Stimulated activated CD8-positive, alpha-beta memory T cell treated with anti-CD3 and anti-CD28 coated beads, Interleukin-7, amount 100 ng/mL, for 1 hour (primary cell): ENCODE data around the gene CACNA1S.
A peak's percentile ranks its signal among the peaks of the same experiment; 100 is the strongest.

Experiments used
- DNase-seq, 2 donors: peaks; one replicate each; pipeline ENCODE4 v3.0.0-alpha.2; 2020; ENCODE audit warnings: low read depth in 2 of 2

The CACNA1S gene

GRCh38 chr1:201062511-201063091, 49.6 kb downstream of the CACNA1S start:
- DNase-seq, result no peak

GRCh38 chr1:201061886-201062285, 50.3 kb downstream of the CACNA1S start:
- DNase-seq, result no peak

- no peak for DNase-seq
Observed at GRCh38 chr1:201061049-201061448, 51.2 kb downstream of the CACNA1S start.

- no peak for DNase-seq
Observed at GRCh38 chr1:201060586-201060985, 51.6 kb downstream of the CACNA1S start.

DNA sequence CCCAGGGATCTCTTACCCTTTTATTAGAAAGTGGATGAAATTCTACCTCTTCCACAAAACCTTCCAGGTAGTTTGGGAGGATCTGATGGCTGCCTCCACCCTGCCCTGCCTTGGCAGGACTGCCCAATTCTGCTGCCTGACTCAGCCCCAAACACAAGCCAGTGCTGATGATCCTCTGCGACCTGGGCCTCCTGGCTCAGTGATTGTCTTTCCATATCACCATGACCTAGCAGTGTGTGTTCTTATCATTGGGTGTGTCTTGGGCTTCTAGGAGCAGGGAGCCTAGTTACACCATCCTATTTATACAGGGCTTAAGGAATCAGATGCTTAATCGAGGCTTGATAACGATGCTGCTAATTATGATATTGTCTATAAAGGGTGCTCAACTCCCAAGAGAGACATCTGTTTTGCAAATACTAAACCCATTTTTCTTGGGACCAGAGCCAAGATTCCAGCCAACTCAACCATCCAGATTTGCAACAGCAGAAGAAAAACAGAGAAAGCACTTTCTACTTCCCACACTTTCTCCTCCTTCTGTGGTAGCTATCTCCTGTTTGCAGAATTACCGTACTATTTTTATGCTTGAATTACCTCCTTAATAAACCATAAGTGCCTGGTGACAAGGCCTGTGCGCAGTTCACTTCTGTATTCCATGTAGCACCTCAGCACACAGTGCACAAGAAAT, 52.2 kb downstream of the CACNA1S start:
- no peak for DNase-seq

- no peak for DNase-seq
Observed at GRCh38 chr1:201059401-201059800, 52.8 kb downstream of the CACNA1S start.

DNA sequence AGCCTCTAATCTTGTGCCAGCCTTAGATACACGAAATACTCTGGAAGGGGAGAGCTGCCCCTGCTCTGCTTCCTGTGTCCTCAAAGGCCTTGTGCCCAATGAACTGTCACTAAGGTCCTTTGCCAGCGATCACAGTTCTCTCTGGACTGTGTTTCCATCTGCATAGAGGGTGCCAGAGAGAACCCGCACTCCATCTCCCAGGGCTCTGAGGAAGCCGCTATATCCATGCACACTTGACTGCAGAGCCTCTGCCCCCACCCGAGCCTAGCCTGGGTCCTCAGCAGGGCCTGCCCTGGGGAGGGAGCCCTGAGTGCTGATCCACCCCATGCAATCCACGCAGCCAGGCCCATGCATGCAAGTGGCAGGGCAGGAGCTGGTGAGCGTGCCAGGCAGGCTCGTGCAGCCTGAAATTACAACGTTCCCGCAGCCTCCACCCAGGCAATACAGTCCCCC, 58.1 kb downstream of the CACNA1S start:
- no peak for DNase-seq

DNA sequence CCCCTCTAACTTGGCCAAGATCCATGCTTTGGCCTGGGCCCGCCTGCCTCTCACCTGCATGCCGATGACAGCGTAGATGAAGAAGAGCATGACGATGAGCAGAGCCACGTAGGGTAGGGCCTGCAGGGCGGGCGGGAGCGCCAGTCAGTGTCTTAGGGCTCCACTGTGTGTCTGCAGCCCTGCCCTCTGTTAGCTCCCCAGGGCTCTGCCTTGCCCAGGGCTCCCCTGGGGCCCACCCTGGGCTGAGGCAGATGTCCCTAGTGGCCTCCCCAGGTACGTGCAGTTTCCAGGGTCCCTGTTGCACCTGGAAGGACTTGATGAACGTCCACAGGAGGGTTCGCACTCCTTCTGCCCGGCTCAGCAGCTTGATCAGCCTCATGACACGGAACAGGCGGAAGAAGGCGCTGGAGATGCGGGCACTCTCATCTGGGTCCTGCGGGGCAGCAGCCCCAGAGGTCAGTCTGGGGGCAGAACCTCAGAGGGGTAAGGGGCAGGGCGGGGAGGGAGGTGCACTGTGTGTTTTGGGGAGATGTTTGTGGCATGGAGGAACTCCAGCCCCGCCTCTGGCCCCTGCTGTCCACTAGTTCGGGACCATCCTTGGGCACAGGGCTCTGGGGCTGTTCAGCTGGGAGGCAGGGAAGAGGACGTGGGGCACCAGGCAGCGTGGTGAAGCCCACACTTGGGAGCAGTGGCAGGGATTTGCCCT, 58.9 kb downstream of the CACNA1S start:
- no peak for DNase-seq

- no peak for DNase-seq
Observed at GRCh38 chr1:201051399-201051798, 60.8 kb downstream of the CACNA1S start.

GRCh38 chr1:201050515-201051277, 61.5 kb downstream of the CACNA1S start:
- no peak for DNase-seq

DNA sequence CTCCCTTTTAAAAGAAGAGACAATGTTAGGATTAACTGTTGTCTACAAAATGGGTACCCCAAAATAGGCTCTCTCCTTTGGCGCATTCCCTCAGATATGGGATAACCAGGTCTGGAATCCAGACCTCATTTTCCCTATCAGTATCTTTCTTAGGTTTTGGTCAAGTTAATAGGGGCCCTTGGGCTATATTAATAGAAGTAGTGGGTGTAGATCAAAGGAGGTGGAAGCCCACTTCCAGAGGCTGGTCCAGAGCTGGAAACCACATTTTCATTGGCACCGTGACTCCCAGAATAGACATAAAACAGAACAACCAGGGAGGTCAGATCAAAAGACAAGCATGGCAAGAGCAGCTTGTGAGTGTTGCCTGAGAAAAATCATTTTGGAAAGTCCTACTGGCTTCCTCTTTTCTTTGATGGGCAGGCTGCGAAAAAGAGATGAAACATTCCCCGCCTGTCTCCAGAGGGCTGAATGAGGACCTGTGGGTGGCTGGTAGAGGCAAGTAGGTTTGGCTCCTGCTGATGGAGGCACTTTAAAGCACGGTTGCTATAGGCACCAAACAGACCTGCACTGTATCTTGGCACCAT, 62.9 kb downstream of the CACNA1S start:
- DNase-seq, result no peak

DNA sequence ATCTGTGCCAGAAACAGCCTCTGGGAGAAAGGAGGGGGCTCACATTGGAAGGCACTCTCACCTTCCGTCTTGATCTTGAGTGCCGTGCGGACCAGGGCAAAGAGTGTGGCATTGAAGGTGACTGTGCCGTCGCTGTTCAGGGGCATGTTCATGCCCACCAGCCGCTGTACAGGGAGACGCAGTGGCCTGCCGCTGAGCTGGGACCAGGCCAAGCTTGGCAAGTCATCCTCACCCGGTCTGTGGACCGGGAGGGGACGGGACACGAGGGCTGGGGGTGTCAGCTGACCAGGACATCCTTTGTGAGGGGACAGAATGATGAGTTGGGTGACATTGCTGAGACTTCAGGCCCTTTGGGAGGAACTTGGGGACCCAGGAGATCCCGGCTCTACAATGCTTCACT, 63.7 kb downstream of the CACNA1S start:
- DNase-seq, result no peak

- no peak for DNase-seq
Observed at GRCh38 chr1:201044119-201044518, 68.1 kb downstream of the CACNA1S start.

DNA sequence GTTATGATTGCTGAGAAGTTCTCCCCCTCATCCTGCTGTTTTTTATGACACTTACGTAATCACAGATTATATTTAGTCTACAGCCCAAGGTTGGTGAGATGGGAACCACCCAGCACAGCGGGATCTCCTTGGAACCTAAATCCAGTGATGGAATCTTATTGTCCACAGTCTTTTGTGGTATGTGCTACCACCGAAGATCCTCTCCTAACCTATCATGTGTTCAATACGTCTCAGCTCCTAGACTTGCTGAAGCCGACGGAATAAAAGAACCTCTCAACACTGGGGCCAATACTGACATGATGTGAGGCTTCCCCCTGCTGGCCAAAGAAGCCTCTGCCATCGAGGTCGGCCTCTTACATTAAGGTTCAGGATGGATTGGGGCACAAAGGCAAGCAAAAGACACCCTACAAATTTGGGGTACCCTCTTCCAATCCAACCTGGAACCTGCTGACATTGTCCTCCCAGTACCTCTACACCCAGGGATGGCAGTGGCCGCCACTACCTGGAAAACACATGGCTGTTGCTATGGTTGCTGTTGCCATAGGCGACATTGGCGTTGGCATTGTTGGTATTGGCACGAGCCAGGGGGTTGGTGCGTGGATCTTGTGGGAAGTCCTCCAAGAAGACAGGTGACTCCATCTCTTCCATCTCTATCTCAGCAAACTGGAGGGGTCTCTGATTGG, 69.3 kb downstream of the CACNA1S start:
- peak; percentile 40 to 45 for DNase-seq

DNA sequence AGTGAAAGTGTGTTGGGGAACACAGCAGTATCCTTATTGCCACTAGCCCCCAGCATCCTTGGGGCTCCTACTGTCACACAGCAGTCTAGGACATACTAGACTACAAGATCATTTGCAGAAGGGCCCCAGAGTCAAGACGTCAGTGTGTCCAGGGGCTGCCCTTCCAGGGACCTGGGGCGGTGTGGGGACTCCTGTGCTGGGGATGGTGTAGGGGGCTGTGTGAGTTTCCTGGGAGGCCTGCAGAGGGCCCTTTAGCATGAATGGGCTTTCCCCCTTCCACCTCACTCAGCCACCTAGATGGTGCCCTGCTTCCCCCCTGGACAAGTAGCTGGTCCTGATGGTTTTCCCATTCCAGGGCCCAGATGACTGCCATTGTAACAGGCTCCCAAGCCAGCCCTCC, 71.2 kb downstream of the CACNA1S start:
- no peak for DNase-seq

DNA sequence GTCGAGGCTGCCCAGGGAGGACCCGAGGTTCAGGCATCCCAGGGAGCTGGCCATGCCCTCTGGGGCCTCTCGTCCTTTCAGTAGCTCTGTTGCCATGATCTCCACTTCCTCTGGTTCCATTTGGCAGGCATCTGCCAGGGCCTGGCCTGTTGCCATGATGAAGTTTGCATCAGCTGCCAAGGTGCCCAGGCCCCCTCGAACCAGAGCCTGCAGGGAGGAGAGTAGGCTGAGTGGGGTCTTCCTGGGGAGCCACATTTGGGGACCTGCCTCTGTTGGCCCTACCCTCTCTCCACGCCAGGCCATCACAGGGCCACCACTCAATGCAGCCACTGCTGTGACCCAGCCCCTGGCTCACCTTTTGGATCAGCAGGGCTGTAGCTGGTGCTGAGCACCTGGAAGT, 72.3 kb downstream of the CACNA1S start:
- no peak for DNase-seq

DNA sequence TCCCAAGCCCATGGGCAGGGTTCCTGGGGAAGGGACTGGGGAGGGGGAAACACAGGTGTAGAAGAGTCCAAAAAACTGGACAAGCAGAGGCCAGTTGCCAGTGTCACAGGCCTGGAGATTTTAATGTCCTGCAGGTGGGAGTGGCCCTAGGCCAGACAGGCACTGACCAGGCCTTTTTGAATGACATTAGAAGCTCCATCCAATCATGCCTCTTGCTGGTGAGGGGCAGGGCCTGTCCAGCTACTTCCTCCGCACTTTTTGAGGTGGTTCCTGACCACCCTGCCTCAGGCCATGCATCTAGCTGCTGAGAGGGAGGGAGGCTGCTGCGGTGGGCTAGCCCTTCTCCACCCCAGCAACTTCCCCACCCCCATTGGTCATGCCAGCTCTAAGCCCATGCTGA, 72.8 kb downstream of the CACNA1S start:
- DNase-seq, result no peak

GRCh38 chr1:201038186-201038876, 73.9 kb downstream of the CACNA1S start:
- no peak for DNase-seq

- DNase-seq, result no peak
Observed at GRCh38 chr1:201036188-201036842, 75.9 kb downstream of the CACNA1S start.

- DNase-seq, result no peak
Observed at GRCh38 chr1:201034671-201035070, 77.6 kb downstream of the CACNA1S start.
